T follicular helper cell (primary cell): ENCODE measurements around the gene PLPP1.
"Not testable (repeated sequence)": the region's sequence is repeated elsewhere in the genome, so short reads cannot be mapped to it uniquely, and the experiment has no call there.

Experiments
- DNase-seq: peaks from one replicate; pipeline ENCODE4 v3.0.0-alpha.2; 2020; ENCODE audit warnings: low read depth

PLPP1 gene

DNA sequence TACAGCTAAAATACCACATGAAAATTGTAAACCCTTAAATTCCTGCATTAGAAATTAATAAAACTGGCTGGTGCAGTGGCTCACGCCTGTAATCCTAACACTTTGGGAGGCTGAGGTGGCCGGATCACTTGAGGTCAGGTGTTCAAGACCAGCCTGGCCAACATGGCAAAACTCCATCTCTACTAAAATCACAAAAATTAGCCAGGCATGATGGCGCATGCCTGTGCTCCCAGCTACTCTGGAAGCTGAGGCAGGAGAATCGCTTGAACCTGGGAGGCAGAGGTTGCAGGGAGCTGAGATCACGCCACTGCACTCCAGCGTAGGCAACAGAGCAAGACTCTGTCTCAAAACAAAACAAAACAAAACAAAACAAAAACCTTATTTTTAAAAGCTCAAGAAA, 29.1 kb downstream of the PLPP1 start:
- not testable (repeated sequence) for DNase-seq

DNA sequence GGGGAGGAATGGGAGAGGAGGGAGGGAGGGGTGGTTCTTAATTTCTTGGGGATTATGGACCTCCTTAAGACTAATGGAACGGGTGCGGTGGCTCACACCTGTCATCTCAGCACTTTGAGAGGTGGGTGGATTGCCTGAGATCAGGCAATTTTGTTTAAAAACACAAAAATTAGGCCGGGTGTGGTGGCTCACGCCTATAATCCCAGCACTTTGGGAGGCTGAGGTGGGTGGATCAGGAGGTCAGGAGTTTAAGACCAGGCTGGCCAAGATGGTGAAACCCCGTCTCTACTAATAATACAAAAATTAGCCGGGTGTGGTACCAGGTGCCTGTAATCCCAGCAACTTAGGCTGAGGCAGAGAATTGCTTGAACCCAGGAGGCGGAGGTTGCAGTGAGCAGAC, 30.8 kb downstream of the PLPP1 start:
- DNase-seq = not testable (repeated sequence)

- no peak for DNase-seq
These were observed 32.0 kb downstream of the PLPP1 start for GRCh38 chr5:55502759-55503158.

DNA sequence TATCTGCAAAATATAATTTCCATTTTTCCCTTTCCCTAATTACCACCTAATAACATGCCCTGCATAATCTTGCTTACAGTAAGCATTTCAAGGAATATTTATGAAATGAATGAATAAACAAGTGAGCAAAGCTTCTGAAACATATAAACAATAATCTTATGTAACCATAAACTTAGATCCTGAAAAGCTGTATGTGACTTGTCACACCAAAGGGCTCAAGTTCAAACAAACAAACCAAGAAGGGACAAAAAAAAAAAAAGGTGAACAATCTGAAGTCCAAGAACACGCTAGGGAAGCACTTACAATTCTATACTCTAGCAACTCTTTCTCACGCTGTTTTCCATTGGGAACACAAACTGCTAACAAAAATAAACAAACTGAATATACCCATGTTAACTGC, 36.3 kb downstream of the PLPP1 start:
- no peak for DNase-seq

DNA sequence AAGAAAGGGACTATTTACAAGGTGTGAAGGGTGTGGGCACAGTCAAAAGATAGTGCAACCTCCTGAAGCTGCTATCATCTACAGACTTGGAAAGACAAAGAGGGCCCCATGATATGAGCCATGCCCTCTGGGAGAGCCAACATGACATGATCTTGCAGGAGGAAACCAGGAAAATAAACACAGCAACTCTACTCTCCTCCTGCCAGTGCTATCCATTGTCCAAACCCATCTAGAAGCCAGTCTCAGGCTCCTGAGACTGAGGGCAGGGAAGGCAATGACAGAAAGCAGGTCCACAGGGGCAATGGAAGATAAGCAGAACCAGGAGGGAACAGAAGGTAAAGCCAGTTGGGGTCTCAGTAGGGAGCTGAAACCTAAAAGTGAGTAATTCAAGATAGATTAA, 37.1 kb downstream of the PLPP1 start:
- DNase-seq = no peak

GRCh38 chr5:55495216-55495615, 39.5 kb downstream of the PLPP1 start:
- DNase-seq = no peak

DNA sequence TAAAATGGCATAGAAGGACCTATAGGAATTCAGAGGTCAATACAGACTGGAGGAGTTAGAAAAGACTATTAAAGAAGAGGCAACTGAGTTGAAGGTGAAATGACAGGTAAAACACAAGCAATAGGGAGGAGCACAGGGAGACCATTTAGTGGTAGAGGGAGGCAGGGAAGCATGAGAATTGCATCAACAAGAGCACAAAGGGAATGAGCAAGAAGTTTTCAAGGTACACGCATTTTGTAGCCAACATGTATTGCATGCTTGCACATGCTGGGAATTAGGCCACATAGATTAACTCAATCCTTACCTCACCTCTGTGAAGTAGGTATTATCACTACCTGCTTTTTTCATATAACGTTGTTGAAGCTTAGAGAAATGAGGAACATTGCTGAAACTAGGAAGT, 42.3 kb downstream of the PLPP1 start:
- DNase-seq = no peak

- no peak for DNase-seq
These were observed 49.7 kb downstream of the PLPP1 start for GRCh38 chr5:55485073-55485472.

GRCh38 chr5:55484531-55484930, 50.2 kb downstream of the PLPP1 start:
- no peak for DNase-seq

DNA sequence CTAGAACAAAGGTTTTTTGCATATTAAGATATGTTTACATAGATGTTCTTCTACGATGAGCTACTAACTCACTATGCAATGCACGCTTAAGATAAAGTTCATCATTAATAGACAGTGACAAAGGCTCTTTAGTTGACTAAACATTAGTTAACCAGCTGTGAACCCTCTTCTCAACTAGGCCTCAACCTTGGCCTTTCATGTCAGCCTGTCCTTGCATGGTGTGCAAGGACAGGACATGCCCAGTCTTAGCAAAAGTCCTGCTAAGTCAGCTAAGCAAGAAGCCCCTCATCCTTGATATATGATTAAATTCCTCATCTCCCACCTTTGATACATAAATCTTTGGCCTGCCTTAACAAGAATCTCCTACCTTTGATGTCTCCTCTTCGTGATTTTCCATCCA, 50.9 kb downstream of the PLPP1 start:
- no peak for DNase-seq

- DNase-seq = no peak
These were observed 53.4 kb downstream of the PLPP1 start for GRCh38 chr5:55481293-55481855.

- no peak for DNase-seq
These were observed 54.0 kb downstream of the PLPP1 start for GRCh38 chr5:55480781-55481180.

- no peak for DNase-seq
These were observed 62.1 kb downstream of the PLPP1 start for GRCh38 chr5:55472642-55473041.

DNA sequence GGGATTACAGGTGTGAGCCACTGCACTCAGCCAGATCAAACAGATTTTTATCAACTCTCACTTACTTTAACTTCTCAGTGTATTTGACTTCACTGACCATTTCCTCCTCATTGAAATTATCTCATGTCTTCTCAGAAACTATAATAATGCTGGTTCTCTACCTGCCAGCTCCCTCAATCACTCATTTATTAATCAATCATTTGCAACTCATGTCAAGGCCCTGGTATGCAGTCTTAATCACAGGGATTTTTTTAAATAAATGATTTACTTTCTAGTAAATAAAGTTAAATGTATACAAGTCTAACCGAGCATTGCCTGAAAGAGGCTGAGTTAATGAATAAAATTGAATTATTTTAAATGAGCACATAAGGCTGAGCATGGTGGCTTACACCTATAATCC, 63.3 kb downstream of the PLPP1 start:
- DNase-seq = no peak

GRCh38 chr5:55470282-55470681, 64.5 kb downstream of the PLPP1 start:
- no peak for DNase-seq

DNA sequence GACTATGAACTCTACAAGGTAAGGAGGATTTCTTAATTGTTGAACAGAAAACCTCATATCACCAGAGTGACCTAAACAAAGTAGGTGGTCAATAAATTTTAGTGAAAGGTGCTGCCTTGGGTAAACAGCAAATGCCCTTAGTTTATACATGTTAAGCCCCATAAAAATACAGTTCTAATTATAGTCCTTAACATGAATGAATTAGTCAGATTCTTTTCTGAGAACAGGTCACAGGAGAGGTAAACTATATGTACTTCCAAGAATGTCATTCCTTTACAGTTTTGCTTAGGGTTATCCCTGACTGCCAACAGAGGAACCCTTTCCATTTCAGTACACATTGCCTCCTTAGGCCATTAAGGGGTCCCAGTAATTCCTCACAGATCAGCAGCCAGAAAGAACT, 64.9 kb downstream of the PLPP1 start:
- no peak for DNase-seq

DNA sequence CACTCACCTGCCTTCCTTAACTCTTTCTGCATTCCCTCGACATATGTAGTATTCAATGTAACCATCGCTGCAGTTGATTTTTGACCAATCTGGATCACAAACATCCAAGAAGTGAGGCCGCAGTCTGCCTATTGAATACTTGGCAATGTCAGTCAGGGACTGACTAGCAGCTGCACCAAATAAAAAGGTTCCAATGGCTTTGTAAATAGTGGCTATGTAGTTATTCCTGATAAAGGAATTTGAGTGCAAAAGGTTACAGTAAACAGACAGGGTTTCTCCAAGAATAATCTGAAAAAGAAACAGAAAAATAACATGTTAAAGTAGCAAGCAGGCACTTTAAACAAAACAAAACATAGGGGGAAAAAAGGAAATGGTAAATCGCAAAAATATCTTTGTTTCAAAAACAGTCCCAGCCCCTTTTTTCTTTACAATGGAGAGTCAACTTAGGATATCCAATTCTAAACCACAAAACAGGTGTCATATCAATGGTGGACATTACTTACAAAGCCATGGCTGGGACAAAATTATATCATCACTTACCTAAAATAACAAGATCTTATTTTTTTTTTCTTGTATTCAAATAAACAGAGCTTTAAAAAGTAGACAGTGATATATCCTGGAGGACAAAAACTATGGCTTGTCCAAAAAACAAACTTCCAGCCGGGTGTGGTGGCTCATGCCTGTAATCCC, 66.8 kb downstream of the PLPP1 start:
- DNase-seq = no peak

DNA sequence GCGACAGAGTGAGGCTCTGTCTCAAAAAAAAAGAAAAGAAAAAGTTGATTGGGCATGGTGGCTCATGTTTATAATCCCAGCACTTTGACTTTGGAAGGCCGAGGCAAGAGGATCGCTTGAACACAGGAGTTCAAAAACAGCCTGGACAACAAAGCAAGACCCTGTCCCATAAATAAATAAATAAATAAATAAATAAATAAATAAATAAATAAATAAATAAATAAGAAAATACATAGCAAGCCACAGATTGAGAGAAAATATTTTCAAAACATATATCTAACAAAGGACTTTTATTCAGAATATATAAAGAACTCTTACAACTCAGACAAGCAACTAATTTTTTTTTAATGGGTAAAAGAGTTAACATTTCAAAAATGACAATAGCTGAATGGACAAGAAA, 71.2 kb downstream of the PLPP1 start:
- DNase-seq = no peak

GRCh38 chr5:55459572-55459971, 75.2 kb downstream of the PLPP1 start:
- no peak for DNase-seq

- no peak for DNase-seq
These were observed 78.4 kb downstream of the PLPP1 start for GRCh38 chr5:55456216-55456895.

DNA sequence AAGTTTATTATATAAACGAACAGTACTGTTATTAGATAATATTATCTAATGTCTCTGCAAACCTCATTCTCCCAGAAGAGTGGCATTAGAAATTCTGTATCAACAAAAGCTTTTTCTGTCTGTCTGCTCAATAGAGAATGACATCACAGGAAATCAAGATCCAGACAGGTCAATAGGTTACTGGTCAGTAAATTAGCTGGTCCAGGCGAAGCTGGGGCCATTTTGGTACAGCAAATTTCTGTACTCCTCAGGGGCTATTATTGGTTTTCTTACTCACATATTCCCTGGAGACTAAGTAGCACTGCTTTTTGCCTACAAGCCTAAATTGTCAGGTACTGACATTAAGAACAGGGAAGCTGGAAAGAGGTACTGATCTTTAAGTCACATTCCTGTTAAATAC, 80.5 kb downstream of the PLPP1 start:
- no peak for DNase-seq

DNA sequence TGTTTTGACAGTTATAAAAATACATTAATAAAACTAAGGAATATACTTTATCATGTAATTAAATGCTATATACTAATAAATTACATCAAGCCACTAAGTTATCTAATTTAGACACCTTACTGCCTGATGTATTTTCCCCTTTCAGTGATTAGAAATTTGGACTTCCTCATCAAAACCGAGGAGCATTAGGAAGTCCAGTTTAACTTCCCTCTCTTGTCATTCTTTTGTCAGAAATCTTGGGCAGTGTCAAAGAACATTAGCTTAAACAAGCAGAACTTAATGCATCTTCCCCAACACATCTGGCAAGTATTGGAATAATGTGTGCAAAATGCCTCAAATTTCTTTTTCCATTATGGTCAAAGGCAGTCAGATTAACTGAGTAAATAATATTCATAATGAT, 81.6 kb downstream of the PLPP1 start:
- DNase-seq = no peak

- no peak for DNase-seq
These were observed 82.8 kb downstream of the PLPP1 start for GRCh38 chr5:55451976-55452375.
